Tibial nerve (tissue), 4 donors: ENCODE measurements around the gene GOSR1. TPM values are rescaled to one million over a fixed set of nuclear protein-coding genes. Genes with fewer than 3 reads are reported as not detected.
"Not testable (repeated sequence)": the region's sequence is repeated elsewhere in the genome, so short reads cannot be mapped to it uniquely, and the experiment has no call there.

ENCODE experiments used
- DNase-seq, 2 donors: peaks; one replicate each; pipeline ENCODE4 v3.0.0-alpha.2; 2019; ENCODE audit warnings: low spot score in 2 of 2
- H3K27ac ChIP-seq, 4 donors: fragments of 200-600 bp; sonication (generic) in 3 of 4; one replicate each; pipeline ENCODE4 v1.5.1; 2017 to 2019; ENCODE audit warnings: mild to moderate bottlenecking in 1 of 4
- H3K27me3 ChIP-seq, 2 donors: fragments of 200-600 bp; sonication (generic) in 1 of 2; one replicate each; pipeline versions ENCODE4 v1.5.1 to v1.6.0; 2017 to 2019
- H3K36me3 ChIP-seq, 3 donors: fragments of 200-600 bp; sonication (generic); one replicate each; pipeline ENCODE4 v1.5.1; 2018 to 2019
- H3K4me1 ChIP-seq, 4 donors: fragments of 200-600 bp; sonication (generic) in 3 of 4; one replicate each; pipeline ENCODE4 v1.5.1; 2017 to 2019
- H3K4me3 ChIP-seq, 4 donors: fragments of 200-600 bp; sonication (generic) in 3 of 4; one replicate each; pipeline ENCODE4 v1.5.1; 2017 to 2019; ENCODE audit warnings: mild to moderate bottlenecking in 1 of 4, moderate library complexity in 1 of 4
- H3K9me3 ChIP-seq, 4 donors: fragments of 200-600 bp; sonication (generic) in 3 of 4; one replicate each; pipeline ENCODE4 v1.5.1; 2017 to 2019
- CTCF ChIP-seq, 5 experiments: fragments of 200-600 bp in 3 of 5; fragments of 450-650 bp in 2 of 5; sonication (generic) in 3 of 5; IDR thresholded peaks; one replicate each; pipeline ENCODE4 v1.5.1; 2016 to 2019; ENCODE audit warnings: antibody characterized with exemption in 5 of 5, mild to moderate bottlenecking in 3 of 5, moderate library complexity in 2 of 5
- EP300 ChIP-seq, 2 donors: sonication (generic); formaldehyde crosslinking; IDR thresholded peaks; one replicate each; pipeline ENCODE4 v1.6.1; 2017; ENCODE audit warnings: antibody characterized with exemption in 2 of 2, mild to moderate bottlenecking in 1 of 2
- POLR2A ChIP-seq, 2 donors: fragments of 450-650 bp; IDR thresholded peaks; one replicate each; pipeline ENCODE4 v1.6.1; 2017; ENCODE audit warnings: antibody characterized with exemption in 2 of 2, mild to moderate bottlenecking in 2 of 2, moderate library complexity in 2 of 2
- WGBS, 2 donors: methylation state at CpG; one replicate each; pipeline ENCODE4 v1.1.5; 2018; 5-methylcytosine and 5-hydroxymethylcytosine counted together
- total RNA-seq, 4 donors: library from RNA; depleted of rRNA; stranded (reverse); fragments of >200 nt; gene quantifications; one replicate each; pipeline ENCODE4 v1.1.0, GENCODE V29; 2016

The GOSR1 gene
- total RNA-seq, 4 donors from 2014 or later = 20.7 to 37.1 (median 26.4) TPM

GRCh38 chr17:30563131-30563904 lies 86.1 kb downstream of the GOSR1 start:
- H3K4me1 ChIP-seq, H3K9me3 ChIP-seq, DNase-seq, H3K36me3 ChIP-seq, H3K4me3 ChIP-seq, H3K27ac ChIP-seq: not testable (repeated sequence)
- WGBS, 2 donors = 52% methylated on average over 7 to 9 of the region's 9 CpGs
- H3K27me3 ChIP-seq = peaks cover 0 to 15% of the 10 kb centered on the region in 2 donors

DNA sequence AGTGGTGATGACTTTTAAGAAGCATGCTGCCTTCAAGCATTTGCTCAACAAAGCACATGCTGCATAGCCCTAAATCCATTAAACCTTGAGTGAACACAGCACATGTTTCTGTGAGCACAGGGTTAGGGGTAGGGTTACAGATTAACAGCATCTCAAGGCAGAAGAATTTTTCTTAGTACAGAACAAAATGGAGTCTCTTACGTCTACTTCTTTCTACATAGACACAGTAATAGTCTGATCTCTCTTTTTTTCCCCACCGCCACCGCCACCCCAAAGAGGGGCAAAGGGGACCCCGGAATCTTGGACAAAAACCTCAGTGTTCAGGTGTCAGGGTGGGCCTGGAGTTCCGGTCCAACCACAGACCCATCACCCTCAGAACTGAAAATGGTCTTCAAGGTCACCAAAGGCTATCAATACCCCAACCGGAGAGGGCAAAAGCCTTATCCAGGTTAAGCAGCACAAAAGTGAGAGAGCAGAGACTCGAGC lies 86.7 kb downstream of the GOSR1 start:
- H3K4me1 ChIP-seq, H3K4me3 ChIP-seq, H3K36me3 ChIP-seq, H3K27ac ChIP-seq, H3K9me3 ChIP-seq, DNase-seq: not testable (repeated sequence)
- peaks cover 0 to 15% of the 10 kb centered on the region in 2 donors for H3K27me3 ChIP-seq
- 65 to 67% methylated on average over 7 of the region's 7 CpGs for WGBS, 2 donors

GRCh38 chr17:30564422-30565072 lies 87.3 kb downstream of the GOSR1 start:
- 36 to 42% methylated on average over 12 to 13 of the region's 13 CpGs for WGBS, 2 donors
- H3K27me3 ChIP-seq = peaks cover 0 to 15% of the 10 kb centered on the region in 2 donors

GRCh38 chr17:30565073-30565935 lies 88.1 kb downstream of the GOSR1 start:
- Histone ChIP-seq H3K9me3 (no peaks in the 10 kb centered on the region), H3K4me3 (no peak overlapping the region), H3K27ac (no peak overlapping the region), H3K4me1 (no peaks in the 10 kb centered on the region), H3K36me3 (no peaks in the 10 kb centered on the region), H3K27me3 (peaks cover 0 to 15% of the 10 kb centered on the region in 2 donors)
- 44 to 54% methylated on average over 6 to 9 of the region's 9 CpGs for WGBS, 2 donors
- DNase-seq = no peak
- no peak for TF ChIP-seq EP300 (IDR thresholded peaks at IDR 0.05)
- TF ChIP-seq CTCF (IDR thresholded peaks at IDR 0.05) = no peak
- TF ChIP-seq POLR2A (IDR thresholded peaks at IDR 0.05) = no peak

More at GRCh38 chr17:30564422-30565072, 87.3 kb downstream of the GOSR1 start:
- not testable (repeated sequence) for H3K27ac ChIP-seq, DNase-seq, H3K4me1 ChIP-seq, H3K9me3 ChIP-seq, H3K36me3 ChIP-seq, H3K4me3 ChIP-seq

- 28 to 29% methylated on average over 3 to 4 of the region's 4 CpGs for WGBS, 2 donors
- not testable (repeated sequence) for H3K9me3 ChIP-seq, DNase-seq, H3K4me3 ChIP-seq, H3K27ac ChIP-seq, H3K4me1 ChIP-seq, H3K36me3 ChIP-seq
- H3K27me3 ChIP-seq = peaks cover 0 to 18% of the 10 kb centered on the region in 2 donors
These were observed 88.9 kb downstream of the GOSR1 start for GRCh38 chr17:30566104-30566503.

DNA sequence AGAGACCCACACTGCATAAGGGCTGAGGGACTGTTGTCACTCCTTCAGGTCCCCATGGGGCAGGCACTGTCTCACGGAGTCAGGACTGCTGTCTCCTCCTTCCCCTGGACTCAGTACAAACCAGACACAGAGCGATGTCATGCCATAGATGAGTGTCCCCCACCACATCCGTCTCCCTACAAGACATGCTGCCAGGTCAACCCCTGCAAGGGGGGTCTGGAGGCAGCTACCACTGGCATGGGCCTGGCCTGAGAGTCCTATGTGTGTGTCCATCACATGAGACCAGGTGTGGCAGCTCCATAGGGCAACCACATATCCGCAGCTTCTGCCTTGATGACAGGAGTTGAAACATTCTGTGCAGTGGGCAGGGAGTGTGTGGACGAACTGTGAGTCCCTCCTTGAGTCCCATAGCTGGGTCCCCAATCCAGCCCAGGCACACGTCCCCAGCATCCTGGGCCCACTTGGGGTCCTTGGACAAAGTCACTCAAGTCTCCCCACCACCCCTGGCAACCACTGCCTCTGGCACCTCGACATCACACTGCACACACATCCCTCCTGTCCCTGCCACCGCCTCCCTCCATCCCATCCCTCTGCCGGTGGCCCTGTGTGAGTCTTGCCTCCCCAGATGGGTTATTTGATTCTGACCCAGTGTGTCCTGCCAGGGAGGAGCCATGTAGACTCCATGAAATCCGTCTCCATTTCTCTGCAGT lies 89.5 kb downstream of the GOSR1 start:
- not testable (repeated sequence) for H3K9me3 ChIP-seq, DNase-seq, H3K4me3 ChIP-seq, H3K27ac ChIP-seq, H3K36me3 ChIP-seq, H3K4me1 ChIP-seq
- WGBS, 2 donors = 71 to 72% methylated on average over 8 to 10 of the region's 10 CpGs
- peaks cover 0 to 22% of the 10 kb centered on the region in 2 donors for H3K27me3 ChIP-seq
